ENCODE results near the gene CTNNB1.

CTNNB1 gene

DNA sequence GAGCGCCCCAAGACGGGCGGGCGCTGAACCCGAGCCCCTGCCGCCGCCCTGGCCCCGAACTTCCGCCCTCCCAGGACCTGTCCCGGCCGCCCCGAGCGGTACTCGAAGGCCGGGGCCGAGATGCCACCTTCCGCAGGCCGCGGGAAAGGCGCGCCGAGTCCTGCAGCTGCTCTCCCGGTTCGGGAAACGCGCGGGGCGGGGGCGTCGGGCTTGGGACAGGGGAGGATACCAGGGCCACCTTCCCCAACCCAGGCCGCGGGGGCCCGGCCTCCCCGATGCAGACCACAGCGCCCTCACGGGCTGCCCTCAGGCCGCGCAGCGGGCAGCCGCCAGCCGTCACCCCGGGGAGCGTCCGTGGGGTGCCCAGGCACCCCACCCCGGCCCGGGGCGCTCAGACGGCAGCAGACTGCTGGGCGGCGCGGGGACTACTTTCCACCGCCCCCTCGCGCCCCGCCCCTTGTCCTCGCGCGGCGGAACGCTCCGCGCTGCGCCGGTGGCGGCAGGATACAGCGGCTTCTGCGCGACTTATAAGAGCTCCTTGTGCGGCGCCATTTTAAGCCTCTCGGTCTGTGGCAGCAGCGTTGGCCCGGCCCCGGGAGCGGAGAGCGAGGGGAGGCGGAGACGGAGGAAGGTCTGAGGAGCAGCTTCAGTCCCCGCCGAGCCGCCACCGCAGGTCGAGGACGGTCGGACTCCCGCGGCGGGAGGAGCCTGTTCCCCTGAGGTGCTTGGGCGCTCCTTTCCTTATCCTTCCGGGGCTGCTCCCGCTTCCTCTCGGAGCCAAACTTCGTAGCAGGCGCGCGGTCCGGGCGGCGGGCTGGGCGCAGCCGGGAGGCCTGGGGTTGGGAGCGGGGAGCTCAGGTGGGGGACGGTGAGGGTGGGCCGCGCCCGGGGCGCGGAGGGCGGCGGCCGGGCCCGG is at the start of gene CTNNB1:
CTNNB1 (plus strand) TSS at position 556 of the 916 bp plus-strand sequence. CDS start 24,564 bp downstream, outside the sequence.
- DNase-seq (ENCODE audit: low spot score): peak; percentile 91

DNA sequence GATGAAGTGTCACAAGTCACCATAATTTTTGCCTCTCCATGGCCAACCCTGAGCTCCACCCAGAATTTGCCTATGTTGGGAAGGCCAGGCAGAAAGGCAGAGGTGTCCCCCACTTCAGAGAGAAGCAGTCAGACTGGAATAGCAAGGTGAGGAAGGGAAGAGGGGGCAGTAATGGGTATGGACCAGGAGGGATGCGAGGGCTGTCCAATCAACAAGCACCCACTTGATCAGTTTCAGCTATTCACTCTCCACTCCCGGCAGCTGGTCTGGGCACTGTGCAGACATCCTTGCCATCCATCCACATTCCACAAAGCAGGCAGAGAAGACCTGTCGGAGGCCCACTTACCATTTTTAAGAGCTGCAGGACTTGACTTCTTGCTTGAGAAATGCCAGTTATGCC is 43.5 kb upstream of the CTNNB1 start:
- DNase-seq (ENCODE audit: low spot score): no peak

DNA sequence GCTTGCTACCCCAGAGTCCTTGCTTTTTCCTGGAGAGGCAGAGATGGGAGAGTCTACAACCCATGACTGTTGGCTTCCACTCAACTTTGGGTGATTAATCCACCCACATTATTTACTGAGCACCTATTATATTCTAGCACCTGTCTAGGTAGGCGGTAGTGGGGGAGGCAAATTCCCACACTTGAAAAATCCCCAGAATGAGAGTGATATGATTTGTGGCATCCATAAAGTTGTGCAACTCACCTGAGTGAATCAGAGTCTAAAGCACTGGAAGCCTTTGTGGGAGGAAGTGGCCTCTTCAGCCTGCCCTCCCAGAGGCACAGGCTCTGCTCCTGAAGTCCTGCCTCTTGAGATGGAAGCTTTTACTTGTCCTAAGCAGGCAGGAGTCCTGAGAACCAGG is 40.4 kb upstream of the CTNNB1 start:
- peak; percentile 42 for DNase-seq (ENCODE audit: low spot score)

DNA sequence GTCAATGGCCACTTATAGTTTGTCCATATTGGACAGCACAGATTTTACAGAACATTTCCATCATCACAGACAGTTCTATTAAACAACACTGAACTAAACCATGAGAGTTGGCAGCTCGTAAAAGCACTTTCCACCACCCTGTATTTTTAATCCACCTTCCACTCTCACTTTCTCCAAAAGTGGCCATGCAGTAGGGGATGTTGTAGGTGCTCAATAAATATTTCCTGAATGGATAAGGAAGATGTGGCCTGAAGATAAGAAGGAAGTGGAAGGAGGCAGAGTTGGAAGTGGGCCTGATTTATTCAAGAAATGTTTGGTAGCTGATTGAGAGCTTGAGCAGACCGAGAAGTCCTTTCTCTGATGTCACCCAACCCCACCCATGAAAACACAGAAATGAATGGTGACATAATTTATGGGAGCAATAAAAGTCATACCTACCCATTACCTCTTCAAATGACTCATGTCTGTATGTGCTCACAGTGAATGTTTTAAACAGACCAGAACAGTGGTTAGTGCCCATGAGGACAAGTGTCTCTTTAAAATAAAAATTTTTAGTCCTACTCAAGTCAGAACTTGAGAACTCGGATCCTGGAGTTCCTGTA is 39.6 kb upstream of the CTNNB1 start:
- peak; percentile 81 for DNase-seq (ENCODE audit: low spot score)

DNA sequence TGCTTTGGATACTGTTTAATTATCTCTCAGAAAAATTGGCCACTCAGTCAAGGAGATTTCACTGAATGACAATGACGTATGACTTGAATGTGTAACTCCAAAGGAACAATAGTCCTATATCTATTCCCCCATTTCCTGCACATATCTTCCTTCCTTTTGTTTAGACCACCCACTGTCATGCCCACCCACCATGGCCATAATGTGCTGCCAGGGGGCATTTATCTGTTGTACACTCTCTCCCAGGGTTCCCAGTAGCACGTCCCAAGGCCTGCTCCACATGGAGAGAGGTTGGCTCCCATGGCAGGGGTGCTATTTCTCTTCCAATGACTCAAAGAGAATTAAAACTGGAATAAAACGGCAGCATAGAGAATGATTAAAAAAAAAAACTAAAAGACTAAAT is 36.8 kb upstream of the CTNNB1 start:
- DNase-seq (ENCODE audit: low spot score): no peak

DNA sequence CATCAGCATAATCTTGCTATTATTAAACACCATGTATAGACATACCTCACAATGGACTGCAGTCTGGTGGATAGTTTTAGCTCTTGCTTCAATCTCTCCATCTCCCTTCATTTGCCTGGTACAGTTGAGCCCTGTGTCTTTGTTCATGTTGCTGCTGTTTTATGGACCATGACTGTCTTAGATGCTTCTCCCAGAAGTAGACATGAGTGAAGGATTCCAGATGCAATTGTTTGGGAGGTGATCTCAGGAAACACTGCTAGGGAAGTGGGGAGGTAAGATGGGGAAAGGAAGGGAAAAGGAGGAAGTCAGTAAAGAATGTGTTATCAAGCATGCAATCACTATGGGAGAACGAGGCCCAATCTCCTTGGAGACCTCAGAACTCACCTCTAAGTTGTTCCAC is 36.3 kb upstream of the CTNNB1 start:
- no peak for DNase-seq (ENCODE audit: low spot score)

DNA sequence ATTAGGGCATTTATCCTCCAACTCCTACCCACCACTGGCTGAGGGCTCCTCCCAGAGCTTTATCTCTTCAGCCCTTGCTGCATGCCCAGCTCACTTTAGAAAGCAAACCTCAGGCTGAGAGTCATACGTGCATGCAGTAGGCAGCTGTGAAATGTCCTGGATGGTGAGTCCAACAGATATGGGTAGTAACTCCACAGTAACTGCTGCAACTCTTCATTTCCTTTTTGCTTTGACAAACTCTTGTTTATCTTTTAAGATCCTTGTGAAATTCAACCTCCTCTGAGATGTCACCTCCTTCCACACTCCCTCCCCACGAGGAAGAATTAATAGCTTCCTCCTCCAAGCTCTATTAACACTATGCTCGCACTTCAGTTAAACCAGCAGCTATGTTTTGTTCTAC is 35.9 kb upstream of the CTNNB1 start:
- no peak for DNase-seq (ENCODE audit: low spot score)

DNA sequence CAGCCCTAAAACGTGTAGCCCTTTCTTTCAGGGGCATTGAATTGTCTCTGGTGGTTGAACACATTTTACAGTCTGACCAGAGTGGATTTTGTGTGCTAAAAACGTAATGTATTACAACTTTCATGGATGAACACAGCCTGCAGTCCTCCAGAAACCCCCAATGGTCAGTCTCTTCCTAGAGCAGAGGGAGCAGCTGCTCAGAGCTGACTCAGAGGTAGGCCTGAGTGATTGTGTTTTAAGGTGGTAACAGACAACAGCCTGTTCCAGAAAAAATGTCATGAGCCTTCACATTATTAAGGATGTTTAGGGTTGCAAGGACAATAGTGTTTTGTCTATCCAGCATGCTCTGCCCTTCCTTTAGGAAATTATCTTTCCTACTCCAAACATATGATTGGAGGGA is 34.5 kb upstream of the CTNNB1 start:
- DNase-seq (ENCODE audit: low spot score): no peak

DNA sequence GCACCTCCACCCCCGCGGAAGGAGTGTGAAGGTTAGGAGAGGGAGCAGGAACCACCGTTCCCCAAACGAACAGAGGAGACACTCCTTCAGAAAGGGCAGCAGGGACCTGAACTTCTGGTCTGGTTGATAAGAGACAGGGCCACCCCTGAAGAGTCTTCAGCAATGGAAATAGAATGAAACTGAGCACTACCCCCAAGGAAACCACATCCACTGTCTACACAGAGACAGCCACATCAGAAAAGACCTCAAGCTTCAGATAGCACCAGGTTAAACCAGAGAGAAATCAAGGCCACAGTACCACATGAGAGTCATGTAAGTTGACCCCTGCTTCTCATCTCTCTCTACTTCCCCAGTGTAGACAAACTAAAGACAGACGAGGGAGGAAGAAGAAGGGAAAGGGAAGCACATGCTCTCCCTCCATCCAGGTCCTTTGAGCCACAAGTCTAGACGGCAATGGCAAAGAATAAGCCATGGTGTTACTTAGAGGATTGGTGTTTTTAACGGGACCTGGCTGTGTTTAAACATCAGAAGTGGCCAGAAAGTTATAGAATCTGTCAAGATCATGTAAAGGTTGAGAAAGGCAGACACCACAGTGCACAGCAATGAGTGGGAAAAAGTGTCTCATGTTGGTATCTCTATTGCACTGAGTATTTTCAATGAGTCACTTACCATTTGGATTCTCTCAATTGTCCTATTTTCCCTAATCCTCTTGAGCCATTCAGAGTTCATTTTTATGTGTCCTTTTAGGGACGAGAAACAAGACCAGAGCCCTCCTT is 31.4 kb upstream of the CTNNB1 start:
- DNase-seq (ENCODE audit: low spot score): no peak

DNA sequence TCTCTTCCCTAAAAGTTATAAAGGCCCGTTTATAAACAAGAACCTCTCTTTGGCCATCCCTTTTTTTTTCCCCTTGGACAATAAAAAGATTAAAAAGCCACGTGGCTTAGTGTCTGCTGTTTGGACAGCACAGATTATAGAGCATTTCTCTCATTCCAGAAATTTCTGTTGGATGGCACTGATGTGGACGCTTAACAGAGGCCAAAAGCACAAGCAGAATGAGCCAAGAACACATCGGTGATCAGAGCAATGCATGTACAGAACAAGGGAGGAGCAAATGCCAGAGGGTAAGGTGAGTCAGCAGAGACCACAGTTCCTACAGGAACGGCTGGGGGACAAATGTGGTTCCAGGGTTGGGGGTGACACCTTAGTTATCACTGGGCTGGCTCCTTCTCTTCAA is 30.3 kb upstream of the CTNNB1 start:
- no peak for DNase-seq (ENCODE audit: low spot score)

DNA sequence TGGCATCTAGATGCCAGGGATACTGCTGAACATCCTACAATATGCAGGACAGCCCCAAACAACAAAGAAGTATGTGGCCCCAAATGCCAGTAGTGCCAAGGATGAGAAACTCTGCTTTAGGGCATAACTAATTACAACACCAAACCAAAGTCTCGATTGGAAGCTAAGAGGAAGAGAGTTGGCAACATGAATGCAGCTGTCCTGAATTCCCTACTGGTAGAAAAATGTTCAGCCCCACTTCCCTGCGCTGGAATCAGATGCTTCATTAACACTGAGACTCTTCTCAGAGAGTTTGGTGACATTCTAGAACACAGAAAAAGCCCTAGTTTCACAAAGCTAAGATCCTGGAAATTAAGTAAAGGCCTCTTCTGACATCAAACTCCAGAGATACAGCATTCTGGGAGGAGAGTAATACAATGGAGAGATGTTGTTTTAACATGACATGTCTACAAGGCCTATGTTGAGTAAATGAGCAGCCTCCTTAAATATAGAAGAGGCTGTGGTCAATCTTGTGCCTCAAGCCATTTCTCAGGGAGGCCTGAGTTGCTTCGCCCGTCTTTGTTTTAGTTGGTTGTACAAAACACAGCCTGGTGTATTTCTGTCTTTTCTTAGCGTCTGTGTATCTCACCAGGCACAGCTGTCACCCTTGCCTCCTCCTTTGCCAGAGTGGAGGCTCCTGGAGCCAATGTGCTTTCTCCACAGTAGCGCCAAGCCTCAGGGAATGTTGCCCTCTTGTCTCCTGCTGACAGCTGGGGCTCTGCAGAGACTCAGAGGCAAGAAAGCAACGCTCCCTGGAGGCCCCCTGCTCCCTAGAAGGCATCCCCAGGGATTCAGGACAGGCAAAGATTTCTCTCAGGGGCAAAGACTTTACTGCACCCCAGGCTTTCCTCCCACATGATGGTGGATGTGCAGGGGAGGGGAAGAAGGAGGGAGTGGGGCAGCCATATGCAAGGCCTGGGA is 25.1 kb upstream of the CTNNB1 start:
- no peak for DNase-seq (ENCODE audit: low spot score)

DNA sequence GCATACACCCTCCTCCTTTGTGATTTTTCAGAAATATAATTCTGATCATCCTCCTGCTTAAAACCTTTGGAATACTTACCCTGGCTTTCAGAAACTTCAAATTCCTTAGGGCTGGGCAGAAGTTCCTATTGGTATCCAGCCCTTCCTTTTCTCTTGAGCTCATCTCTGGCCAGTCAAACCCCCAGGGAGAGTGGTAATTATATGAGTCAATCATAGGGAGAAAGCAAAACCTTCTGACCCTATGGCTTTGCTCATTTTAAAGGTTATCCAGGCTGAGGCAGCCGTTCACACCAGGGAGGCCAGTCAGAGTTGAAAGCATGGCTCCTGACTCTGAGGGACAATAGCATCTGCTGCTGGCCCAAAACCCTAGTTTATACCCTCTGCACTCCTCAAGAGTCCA is 23.9 kb upstream of the CTNNB1 start:
- no peak for DNase-seq (ENCODE audit: low spot score)

DNA sequence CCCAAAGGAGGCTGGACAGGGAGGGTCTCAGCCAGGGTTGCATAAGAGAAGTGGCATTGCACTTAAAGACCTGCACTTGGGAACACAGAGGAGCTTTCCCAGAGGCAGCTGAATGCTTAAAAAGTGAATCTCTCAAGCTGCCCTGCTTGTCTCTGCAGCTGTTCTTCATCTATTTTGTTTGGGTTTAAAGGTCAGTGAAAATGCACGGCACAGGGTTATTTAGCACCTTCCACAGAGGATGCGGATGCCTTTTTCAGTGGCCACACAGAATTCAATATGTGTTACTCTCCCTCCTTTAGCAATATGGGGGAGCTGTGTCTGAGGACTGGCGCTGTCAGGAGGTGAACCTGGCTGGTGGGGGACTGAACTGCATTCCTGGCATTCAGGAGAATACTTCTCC is 22.7 kb upstream of the CTNNB1 start:
- DNase-seq (ENCODE audit: low spot score): no peak

DNA sequence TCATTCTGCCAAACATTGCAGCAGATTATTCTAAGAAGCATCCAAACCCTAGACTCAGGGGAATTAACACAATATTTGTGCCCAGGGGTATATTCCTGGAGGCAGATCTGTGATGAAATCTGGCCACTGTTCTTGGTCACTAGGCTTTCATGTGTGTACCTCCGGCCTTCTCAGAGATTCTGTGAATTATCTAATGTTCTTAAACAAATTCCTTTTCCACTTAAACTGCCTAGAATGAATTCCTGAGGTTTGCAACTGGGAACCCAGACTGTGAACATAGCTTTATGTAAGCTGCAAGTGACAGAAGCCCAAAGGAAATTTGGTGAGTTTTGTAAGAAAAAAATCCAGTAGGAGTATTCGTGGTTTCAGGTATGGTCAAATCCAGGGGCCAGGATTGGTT is 20.7 kb upstream of the CTNNB1 start:
- no peak for DNase-seq (ENCODE audit: low spot score)

DNA sequence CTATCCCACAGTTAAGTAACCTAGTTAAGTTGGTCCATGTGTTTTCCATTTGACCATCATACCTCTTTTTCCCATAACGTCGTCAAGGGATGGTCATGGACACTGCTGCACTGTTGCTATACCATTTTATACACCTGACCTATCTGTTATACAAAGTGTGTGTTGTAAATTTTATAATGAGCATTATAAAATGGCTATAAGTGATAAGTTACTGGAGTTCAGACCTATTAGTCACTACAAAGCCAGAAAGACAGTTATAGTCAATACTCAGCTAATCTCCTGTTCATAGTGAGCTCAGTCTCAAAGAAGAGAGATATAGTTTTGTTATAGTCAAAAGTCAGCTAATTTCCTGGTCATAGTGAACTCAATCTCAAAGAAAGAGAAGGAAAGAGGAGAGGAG is 18.9 kb upstream of the CTNNB1 start:
- no peak for DNase-seq (ENCODE audit: low spot score)

DNA sequence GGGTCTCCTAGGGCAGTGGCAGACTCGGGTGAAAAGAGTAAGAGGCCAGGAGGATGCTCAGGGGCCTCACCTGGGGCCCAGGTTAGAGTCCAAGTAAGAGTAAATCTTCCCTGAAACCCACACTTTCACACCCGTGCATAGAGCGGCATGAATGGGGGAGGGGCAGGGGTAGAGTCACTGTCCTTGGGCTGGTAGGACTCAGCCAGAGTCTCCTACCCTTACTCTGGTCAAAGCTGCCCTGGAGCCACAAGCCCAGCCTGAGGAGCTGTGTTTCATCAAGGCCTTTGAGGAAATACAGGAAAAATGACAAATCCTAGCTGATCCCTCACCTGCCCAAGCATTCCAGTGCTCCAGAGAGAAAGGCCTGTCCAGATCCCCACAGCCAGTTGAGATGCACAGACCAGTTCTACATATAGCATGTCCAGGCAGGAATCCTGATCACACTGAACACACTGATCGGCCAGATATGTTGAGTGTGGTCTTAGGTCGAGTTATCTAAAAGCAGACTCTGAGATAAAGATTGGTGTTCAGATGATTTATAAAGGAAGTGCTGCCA is 16.7 kb upstream of the CTNNB1 start:
- DNase-seq (ENCODE audit: low spot score): no peak

DNA sequence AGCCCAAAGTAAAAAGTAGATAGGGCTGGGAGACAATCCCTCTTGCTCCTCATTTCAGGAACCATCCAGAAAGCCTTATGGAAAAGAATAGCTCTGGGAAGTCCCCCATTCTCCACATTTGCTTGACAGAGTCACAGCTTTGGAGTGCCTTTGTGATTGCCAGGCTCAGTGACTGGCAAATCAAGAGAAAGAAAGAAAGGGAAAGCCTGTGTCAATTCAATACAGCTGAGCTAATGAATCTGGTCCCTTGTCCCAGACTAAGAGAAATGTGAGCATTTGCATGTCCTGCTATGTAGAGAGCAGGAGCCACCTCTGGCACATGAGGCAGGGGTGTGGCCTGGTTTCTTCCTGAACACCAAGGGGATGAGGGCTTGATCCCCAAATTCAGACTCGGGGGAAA is 14.9 kb upstream of the CTNNB1 start:
- DNase-seq (ENCODE audit: low spot score): no peak

DNA sequence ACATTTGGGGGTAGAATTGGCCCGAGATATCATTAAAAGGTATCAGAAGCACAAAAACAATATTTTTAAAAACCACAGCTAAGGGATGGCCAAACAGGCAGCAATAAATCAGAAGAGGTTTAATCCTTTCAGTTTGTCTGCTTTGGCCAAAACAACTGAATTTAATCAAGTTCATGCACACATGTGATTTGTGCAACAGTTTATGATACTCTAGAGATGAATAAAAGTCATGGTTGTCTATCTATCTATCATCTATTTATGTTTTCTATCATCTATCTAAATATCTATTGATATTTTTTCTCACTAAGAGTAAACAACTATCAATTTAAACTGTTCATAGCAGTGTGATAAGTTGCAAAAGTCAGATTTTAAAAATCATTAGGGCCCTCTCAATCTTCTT is 13.0 kb upstream of the CTNNB1 start:
- no peak for DNase-seq (ENCODE audit: low spot score)

DNA sequence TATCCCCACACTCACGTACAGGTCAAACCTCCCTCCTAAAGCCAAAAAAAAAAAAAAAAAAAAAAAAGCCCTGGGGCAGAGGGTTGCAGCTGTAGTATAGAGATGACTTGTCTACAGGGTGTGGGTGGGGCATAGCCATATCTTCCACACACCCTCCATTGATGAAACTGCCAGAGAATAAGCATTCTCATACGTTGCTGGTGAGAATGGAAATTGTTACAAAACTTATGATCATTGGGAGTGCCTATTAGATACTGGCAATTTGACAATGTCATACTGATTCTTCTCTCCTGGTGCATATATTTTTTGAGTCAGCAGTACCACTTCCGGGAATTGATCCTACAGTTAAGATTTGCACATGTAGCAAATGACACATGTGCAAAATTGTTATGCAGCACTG is 11.0 kb upstream of the CTNNB1 start:
- DNase-seq (ENCODE audit: low spot score): no peak

DNA sequence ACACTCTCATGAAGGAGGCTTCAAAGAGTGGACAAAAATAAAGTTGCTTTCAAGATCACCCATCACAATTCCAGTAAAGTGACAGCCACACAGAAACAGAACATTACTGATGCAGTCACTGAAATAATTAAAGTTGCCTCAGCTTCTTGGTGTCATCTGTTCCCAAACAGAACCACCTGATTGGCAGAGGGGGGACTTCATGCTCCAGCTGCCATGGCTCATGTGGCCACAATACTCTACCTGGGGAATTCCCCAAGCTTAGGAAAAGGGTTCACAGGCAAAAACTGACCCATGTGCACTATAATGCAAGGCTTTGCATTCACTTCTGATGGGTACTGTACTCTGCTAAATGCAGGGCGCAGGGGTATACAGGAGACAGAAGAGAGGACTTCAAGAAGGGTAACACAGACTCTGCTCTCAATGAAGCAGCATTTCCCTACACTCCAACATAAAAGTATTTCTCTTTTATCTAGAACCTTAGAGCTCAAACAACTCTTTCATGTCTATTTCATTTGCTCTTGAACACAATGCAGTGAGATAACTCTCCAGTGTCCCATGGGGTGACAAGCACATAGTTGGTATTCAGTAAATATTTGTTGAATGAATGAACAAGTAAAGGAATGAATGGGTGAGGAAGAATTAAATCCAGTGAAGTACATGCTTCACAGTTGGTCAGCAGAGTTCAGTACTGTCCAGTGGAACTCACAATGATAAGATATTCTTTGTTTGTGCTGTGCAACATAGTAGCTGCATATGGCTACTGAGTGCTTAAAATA is 8.6 kb upstream of the CTNNB1 start:
- DNase-seq (ENCODE audit: low spot score): no peak

DNA sequence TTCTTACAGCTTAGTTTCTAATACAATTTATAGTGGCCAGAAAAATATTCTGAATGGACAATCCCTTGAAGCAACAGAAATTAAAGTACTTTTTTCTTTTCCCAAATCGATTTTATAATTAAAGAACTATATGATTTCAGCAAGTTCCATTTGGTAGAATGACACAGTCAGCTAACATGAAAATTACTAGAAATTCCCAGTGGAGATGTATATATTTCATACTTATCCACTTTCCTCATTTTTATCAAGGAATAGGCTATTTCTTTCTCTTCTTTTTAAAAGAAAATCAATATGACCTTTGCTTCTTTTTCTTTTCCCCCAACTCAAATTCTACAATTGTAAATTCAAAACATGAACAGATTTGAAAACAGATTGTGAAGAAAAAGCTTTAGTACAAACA is 6.4 kb upstream of the CTNNB1 start:
- DNase-seq (ENCODE audit: low spot score): no peak

Data from LoVo (cell line).